PFSK-1 (cell line): Measurements from ENCODE around the gene PPP2R2D.

Experiments used
- POLR2AphosphoS5 ChIP-seq: IDR thresholded peaks from 2 replicates; pipeline ENCODE4 v1.6.1; 2012; ENCODE audit warnings: low read depth, mild to moderate bottlenecking, control low read depth, low read length, moderate library complexity
- SIN3A ChIP-seq: IDR thresholded peaks from 2 replicates; pipeline ENCODE4 v1.6.1; 2012; ENCODE audit warnings: mild to moderate bottlenecking, low read length, moderate library complexity, borderline replicate concordance; ENCODE audit not compliant: insufficient read depth
- TF ChIP-seq, protein P1 (sequence below), 2 experiments: IDR thresholded peaks; 2 replicates each; pipeline versions ENCODE4 v1.6.1 to v1.8.0; 2011 to 2012; ENCODE audit warnings: low read depth in 2 of 2, low read length in 2 of 2, control low read depth in 1 of 2, inconsistent platforms in 1 of 2, mild to moderate bottlenecking in 1 of 2, moderate library complexity in 1 of 2; ENCODE audit not compliant: insufficient read depth in 1 of 2

DNA sequence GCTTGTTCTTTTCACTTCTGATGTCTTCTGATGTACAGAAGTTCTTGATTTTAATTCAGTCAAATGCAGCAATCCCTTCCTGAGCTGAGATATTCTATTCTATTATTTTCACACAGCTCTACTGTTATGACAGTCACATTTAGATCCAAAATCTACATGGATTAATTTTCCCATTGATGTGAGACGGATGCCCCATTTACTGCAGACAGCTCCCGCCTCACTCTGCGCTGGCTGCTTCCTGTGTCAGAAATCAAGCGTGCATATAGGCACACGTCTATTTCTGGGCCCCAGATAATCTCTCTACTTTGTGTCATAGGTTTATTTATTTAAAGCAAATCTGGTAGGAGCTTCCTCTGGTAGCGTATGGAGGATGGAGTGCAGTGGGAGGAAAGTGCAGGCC, 74.2 kb downstream of the PPP2R2D start:
- TF ChIP-seq, protein P1, sequence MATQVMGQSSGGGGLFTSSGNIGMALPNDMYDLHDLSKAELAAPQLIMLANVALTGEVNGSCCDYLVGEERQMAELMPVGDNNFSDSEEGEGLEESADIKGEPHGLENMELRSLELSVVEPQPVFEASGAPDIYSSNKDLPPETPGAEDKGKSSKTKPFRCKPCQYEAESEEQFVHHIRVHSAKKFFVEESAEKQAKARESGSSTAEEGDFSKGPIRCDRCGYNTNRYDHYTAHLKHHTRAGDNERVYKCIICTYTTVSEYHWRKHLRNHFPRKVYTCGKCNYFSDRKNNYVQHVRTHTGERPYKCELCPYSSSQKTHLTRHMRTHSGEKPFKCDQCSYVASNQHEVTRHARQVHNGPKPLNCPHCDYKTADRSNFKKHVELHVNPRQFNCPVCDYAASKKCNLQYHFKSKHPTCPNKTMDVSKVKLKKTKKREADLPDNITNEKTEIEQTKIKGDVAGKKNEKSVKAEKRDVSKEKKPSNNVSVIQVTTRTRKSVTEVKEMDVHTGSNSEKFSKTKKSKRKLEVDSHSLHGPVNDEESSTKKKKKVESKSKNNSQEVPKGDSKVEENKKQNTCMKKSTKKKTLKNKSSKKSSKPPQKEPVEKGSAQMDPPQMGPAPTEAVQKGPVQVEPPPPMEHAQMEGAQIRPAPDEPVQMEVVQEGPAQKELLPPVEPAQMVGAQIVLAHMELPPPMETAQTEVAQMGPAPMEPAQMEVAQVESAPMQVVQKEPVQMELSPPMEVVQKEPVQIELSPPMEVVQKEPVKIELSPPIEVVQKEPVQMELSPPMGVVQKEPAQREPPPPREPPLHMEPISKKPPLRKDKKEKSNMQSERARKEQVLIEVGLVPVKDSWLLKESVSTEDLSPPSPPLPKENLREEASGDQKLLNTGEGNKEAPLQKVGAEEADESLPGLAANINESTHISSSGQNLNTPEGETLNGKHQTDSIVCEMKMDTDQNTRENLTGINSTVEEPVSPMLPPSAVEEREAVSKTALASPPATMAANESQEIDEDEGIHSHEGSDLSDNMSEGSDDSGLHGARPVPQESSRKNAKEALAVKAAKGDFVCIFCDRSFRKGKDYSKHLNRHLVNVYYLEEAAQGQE (IDR thresholded peaks at IDR 0.05; ENCODE audit: insufficient read depth in 1 of 2, low read depth in 2 of 2, low read length in 2 of 2) = no peak
- TF ChIP-seq POLR2AphosphoS5 (no peak), SIN3A (no peak)
